ENCODE measurements around the gene CASKIN1.

Gene CASKIN1

GRCh38 chr16:2196162-2196980 lies at the start of gene CASKIN1:
CASKIN1 (minus strand) TSS chr16:2196605; CDS start chr16:2196432, 173 bp downstream.
- Histone ChIP-seq H3K4me2 (peak within 1 kb of the TSS; percentile 29), H3K27me3 (ENCODE audit: insufficient read depth, low read depth) (peaks cover 82% of the 10 kb centered on the region), H3K9ac (no peak within 1 kb of the TSS), H3K79me2 (ENCODE audit: insufficient read depth, low read depth) (no peaks in the 10 kb centered on the region), H3K4me1 (ENCODE audit: low read depth, poor library complexity, severe bottlenecking) (no peaks in the 10 kb centered on the region), H3K27ac (no peak within 1 kb of the TSS), H4K20me1 (ENCODE audit: insufficient read depth) (no peaks in the 10 kb centered on the region), H2AFZ (ENCODE audit: low read depth) (no peak within 1 kb of the TSS), H3K4me3 (IDR thresholded peaks at IDR 0.05; ENCODE audit: insufficient read depth, low read depth, low read length) (no peak within 1 kb of the TSS), H3K36me3 (ENCODE audit: insufficient read depth) (no peaks in the 10 kb centered on the region)
- no peak for TF ChIP-seq CTCF (conservative IDR thresholded peaks at IDR 0.05; ENCODE audit: low read depth, low read length)

- H3K4me1 ChIP-seq (ENCODE audit: low read depth, poor library complexity, severe bottlenecking): peaks cover 12% of the 10 kb centered on the region
- peaks cover 7% of the 10 kb centered on the region; the same call in 1 of the 2 replicates for H3K36me3 ChIP-seq (ENCODE audit: insufficient read depth)
- H3K4me2 ChIP-seq: no peak overlapping the region
- no peak overlapping the region for H3K9ac ChIP-seq
- H3K27me3 ChIP-seq (ENCODE audit: insufficient read depth, low read depth): no peaks in the 10 kb centered on the region
- H3K79me2 ChIP-seq (ENCODE audit: insufficient read depth, low read depth): peaks cover 26% of the 10 kb centered on the region
- no peak for TF ChIP-seq CTCF (conservative IDR thresholded peaks at IDR 0.05; ENCODE audit: low read depth, low read length)
- H3K4me3 ChIP-seq (IDR thresholded peaks at IDR 0.05; ENCODE audit: insufficient read depth, low read depth, low read length): no peak overlapping the region
- H4K20me1 ChIP-seq (ENCODE audit: insufficient read depth): no peaks in the 10 kb centered on the region
- H3K27ac ChIP-seq: no peak overlapping the region
- no peak overlapping the region for H2AFZ ChIP-seq (ENCODE audit: low read depth)
These were observed 48.8 kb upstream of the CASKIN1 start for GRCh38 chr16:2244926-2245795.

GRCh38 chr16:2244301-2244700 lies 47.9 kb upstream of the CASKIN1 start:
- Histone ChIP-seq H3K27me3 (ENCODE audit: insufficient read depth, low read depth) (no peaks in the 10 kb centered on the region), H3K79me2 (ENCODE audit: insufficient read depth, low read depth) (peaks cover 17% of the 10 kb centered on the region; the same call in 1 of the 2 replicates), H3K36me3 (ENCODE audit: insufficient read depth) (peaks cover 7% of the 10 kb centered on the region; the same call in 1 of the 2 replicates), H2AFZ (ENCODE audit: low read depth) (no peak overlapping the region), H3K4me2 (no peak overlapping the region), H3K9ac (no peak overlapping the region), H3K27ac (no peak overlapping the region), H3K4me1 (ENCODE audit: low read depth, poor library complexity, severe bottlenecking) (peaks cover 3% of the 10 kb centered on the region), H4K20me1 (ENCODE audit: insufficient read depth) (no peaks in the 10 kb centered on the region), H3K4me3 (IDR thresholded peaks at IDR 0.05; ENCODE audit: insufficient read depth, low read depth, low read length) (no peak overlapping the region)
- TF ChIP-seq CTCF (conservative IDR thresholded peaks at IDR 0.05; ENCODE audit: low read depth, low read length): no peak

GRCh38 chr16:2243781-2244180 lies 47.4 kb upstream of the CASKIN1 start:
- Histone ChIP-seq H3K27ac (no peak overlapping the region), H4K20me1 (ENCODE audit: insufficient read depth) (no peaks in the 10 kb centered on the region), H2AFZ (ENCODE audit: low read depth) (no peak overlapping the region), H3K9ac (no peak overlapping the region), H3K4me2 (no peak overlapping the region), H3K79me2 (ENCODE audit: insufficient read depth, low read depth) (peaks cover 14% of the 10 kb centered on the region; the same call in 1 of the 2 replicates), H3K27me3 (ENCODE audit: insufficient read depth, low read depth) (no peaks in the 10 kb centered on the region), H3K4me3 (IDR thresholded peaks at IDR 0.05; ENCODE audit: insufficient read depth, low read depth, low read length) (no peak overlapping the region), H3K36me3 (ENCODE audit: insufficient read depth) (peaks cover 7% of the 10 kb centered on the region; the same call in 1 of the 2 replicates), H3K4me1 (ENCODE audit: low read depth, poor library complexity, severe bottlenecking) (no peaks in the 10 kb centered on the region)
- TF ChIP-seq CTCF (conservative IDR thresholded peaks at IDR 0.05; ENCODE audit: low read depth, low read length): no peak

All from KMS-11 (cell line).